Left lobe of liver (tissue), 2 donors: ENCODE measurements around the gene FKBP8. TPM values are rescaled to one million over a fixed set of nuclear protein-coding genes. Genes with fewer than 3 reads are reported as not detected.

Experiments used
- ATAC-seq: fragments of 200-7000 bp; cut with Tn5 transposase; one replicate; pipeline ENCODE4 v1.9.1; 2020; ENCODE audit warnings: mild to moderate bottlenecking, moderate library complexity
- DNase-seq: peaks from one replicate; pipeline ENCODE4 v3.0.0-alpha.2; 2020; ENCODE audit warnings: low spot score
- total RNA-seq: library from RNA; stranded (reverse); gene quantifications from one replicate; pipeline ENCODE4 v1.2.1, GENCODE V29; 2021
- donor health status: DM: no; HTN: no; CAD: no; lungs with moderate emphysema.
- donor health status: DM: no; HTN: yes; CAD: no.

FKBP8 gene
- total RNA-seq, 1 donor from 2014 or later, result 116 TPM

GRCh38 chr19:18503971-18504885 is 39.1 kb downstream of the FKBP8 start:
- ATAC-seq (peak; percentile 66), DNase-seq (peak; percentile 93)

- no peak for DNase-seq
These were observed 39.9 kb downstream of the FKBP8 start for GRCh38 chr19:18503337-18503970.

GRCh38 chr19:18502638-18503294 is 40.6 kb downstream of the FKBP8 start:
- DNase-seq (no peak), ATAC-seq (no peak)

More at GRCh38 chr19:18503337-18503970, 39.9 kb downstream of the FKBP8 start:
- no peak for ATAC-seq

GRCh38 chr19:18502246-18502637 is 41.1 kb downstream of the FKBP8 start:
- ATAC-seq, result no peak
- DNase-seq, result no peak

GRCh38 chr19:18501832-18502231 is 41.5 kb downstream of the FKBP8 start:
- DNase-seq, result peak; percentile 74
- ATAC-seq, result peak; percentile 36

GRCh38 chr19:18501351-18501750 is 42.0 kb downstream of the FKBP8 start:
- DNase-seq (no peak), ATAC-seq (no peak)

GRCh38 chr19:18500799-18501198 is 42.6 kb downstream of the FKBP8 start:
- peak; percentile 58 for ATAC-seq
- DNase-seq, result peak; percentile 95

- no peak for DNase-seq
These were observed 43.0 kb downstream of the FKBP8 start for GRCh38 chr19:18500376-18500775.

GRCh38 chr19:18499055-18499775 is 44.2 kb downstream of the FKBP8 start:
- no peak for ATAC-seq

More at GRCh38 chr19:18500376-18500775, 43.0 kb downstream of the FKBP8 start:
- ATAC-seq, result no peak

GRCh38 chr19:18496980-18497256 is 46.5 kb downstream of the FKBP8 start:
- DNase-seq (no peak), ATAC-seq (no peak)

More at GRCh38 chr19:18499055-18499775, 44.2 kb downstream of the FKBP8 start:
- DNase-seq, result no peak

GRCh38 chr19:18496167-18496979 is 47.0 kb downstream of the FKBP8 start:
- ATAC-seq (peak; percentile 69), DNase-seq (peak; percentile 82)

- ATAC-seq (no peak), DNase-seq (no peak)
These were observed 48.0 kb downstream of the FKBP8 start for GRCh38 chr19:18495204-18495911.

- no peak for DNase-seq
- ATAC-seq, result no peak
These were observed 49.1 kb downstream of the FKBP8 start for GRCh38 chr19:18494267-18494607.

- DNase-seq (no peak), ATAC-seq (peak; percentile 23)
These were observed 49.7 kb downstream of the FKBP8 start for GRCh38 chr19:18493440-18494266.

- DNase-seq, result no peak
- no peak for ATAC-seq
These were observed 51.1 kb downstream of the FKBP8 start for GRCh38 chr19:18491995-18492953.

GRCh38 chr19:18490728-18491127 is 52.6 kb downstream of the FKBP8 start:
- ATAC-seq (no peak), DNase-seq (no peak)

GRCh38 chr19:18489627-18490184 is 53.7 kb downstream of the FKBP8 start:
- DNase-seq (no peak), ATAC-seq (peak; percentile 8)
